IPS DF 6.9 (cell line): ENCODE results near the gene NETO2.

ENCODE experiments used
- DNase-seq: peaks from one replicate; pipeline ENCODE4 v3.0.0-alpha.2; 2013; ENCODE audit warnings: low read depth, low spot score
- H3K27ac ChIP-seq: one replicate; pipeline ENCODE4 v1.5.1; 2013; ENCODE audit warnings: low read length, control low read depth
- H3K27me3 ChIP-seq: 2 replicates; pipeline ENCODE4 v1.6.1; 2013; ENCODE audit warnings: mild to moderate bottlenecking, low read length; ENCODE audit not compliant: control insufficient read depth, insufficient read depth
- H3K36me3 ChIP-seq: 2 replicates; pipeline ENCODE4 v1.6.1; 2013; ENCODE audit warnings: low read length; ENCODE audit not compliant: control insufficient read depth, insufficient read depth
- H3K4me1 ChIP-seq: 2 replicates; pipeline ENCODE4 v1.6.1; 2013; ENCODE audit warnings: low read length; ENCODE audit not compliant: control insufficient read depth, insufficient read depth
- H3K4me3 ChIP-seq: 2 replicates; pipeline ENCODE4 v1.5.1; 2013; ENCODE audit warnings: mild to moderate bottlenecking, low read length
- H3K9me3 ChIP-seq: 2 replicates; pipeline ENCODE4 v1.6.1; 2013; ENCODE audit warnings: low read length, inconsistent platforms; ENCODE audit not compliant: control insufficient read depth, insufficient read depth
- WGBS: extraction: QIAGEN DNeasy Blood & Tissue Kit; methylation state at CpG from one replicate; pipeline ENCODE4 v1.1.7; 2013; ENCODE audit warnings: mixed read lengths, missing lambda C conversion rate; ENCODE audit not compliant: insufficient read length, insufficient coverage; 5-methylcytosine and 5-hydroxymethylcytosine counted together

NETO2 gene

DNA sequence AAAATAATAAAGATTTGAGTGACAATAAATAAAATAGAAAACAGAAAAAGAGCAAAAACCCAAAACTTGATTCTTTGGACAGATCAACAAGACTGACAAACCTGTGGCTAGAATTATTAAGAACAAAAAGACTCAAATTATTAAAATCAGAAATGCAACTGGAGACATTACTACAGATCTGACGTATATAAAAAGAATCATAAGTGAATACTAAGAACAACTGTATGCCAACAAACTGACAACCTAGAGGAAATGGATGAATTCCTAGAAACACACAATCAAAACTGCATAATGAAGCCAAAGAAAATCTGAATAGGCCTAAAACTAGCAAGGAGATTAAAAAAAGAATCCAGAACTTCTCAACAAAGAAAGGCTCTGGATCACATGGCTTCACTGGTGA is 47.4 kb downstream of the NETO2 start:
- no CpG with 5 or more reads among the region's 1 CpG for WGBS
- Histone ChIP-seq H3K4me3 (no peak overlapping the region), H3K27ac (no peak overlapping the region), H3K9me3 (no peaks in the 10 kb centered on the region), H3K4me1 (no peaks in the 10 kb centered on the region), H3K27me3 (no peaks in the 10 kb centered on the region), H3K36me3 (no peaks in the 10 kb centered on the region)
- no peak for DNase-seq

- Histone ChIP-seq H3K4me1 (no peaks in the 10 kb centered on the region), H3K27me3 (no peaks in the 10 kb centered on the region), H3K36me3 (no peaks in the 10 kb centered on the region), H3K27ac (no peak overlapping the region), H3K9me3 (no peaks in the 10 kb centered on the region), H3K4me3 (no peak overlapping the region)
- DNase-seq = no peak
- no CpG with 5 or more reads among the region's 6 CpGs for WGBS
These were observed 59.5 kb downstream of the NETO2 start for GRCh38 chr16:47084198-47084597.

DNA sequence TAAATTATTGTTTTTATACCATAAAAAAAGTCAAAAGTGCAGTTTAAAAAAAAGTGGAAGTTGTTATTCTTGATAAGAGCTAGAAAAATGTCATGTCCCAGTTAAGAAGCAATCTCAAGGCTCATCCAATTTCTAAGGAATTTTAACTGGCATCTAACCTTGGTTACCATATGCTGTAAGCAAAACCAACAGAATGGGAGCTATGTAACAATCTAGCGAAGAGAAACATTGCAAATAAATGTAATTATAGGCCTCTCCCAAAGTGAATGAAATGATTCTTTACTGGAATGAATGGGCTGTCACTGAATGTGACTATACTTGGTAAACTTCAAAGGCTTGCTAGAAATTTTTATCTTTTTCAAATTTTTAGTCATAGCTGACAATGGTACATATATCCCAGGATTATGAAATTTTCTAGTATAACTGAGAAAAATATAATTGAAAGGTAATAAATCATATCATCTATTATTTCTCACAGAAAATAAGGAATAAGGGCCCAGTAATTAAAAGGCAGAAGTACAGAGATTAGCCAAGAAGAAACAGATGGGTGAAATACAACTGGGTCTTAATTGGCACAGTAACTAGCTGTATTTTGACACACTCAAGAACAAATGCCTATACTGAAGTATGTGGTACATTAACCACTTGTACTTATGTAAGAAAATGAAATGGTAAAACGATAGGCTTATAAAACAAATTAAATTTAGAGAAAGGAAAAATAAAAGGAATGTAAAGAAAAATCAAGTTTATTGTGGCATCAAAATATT is 61.5 kb downstream of the NETO2 start:
- H3K4me1 ChIP-seq = no peaks in the 10 kb centered on the region
- H3K36me3 ChIP-seq = no peaks in the 10 kb centered on the region
- no peak for DNase-seq
- WGBS = 100% methylated on average over 1 of the region's 2 CpGs
- no peaks in the 10 kb centered on the region for H3K9me3 ChIP-seq
- no peak overlapping the region for H3K27ac ChIP-seq
- no peak overlapping the region for H3K4me3 ChIP-seq
- H3K27me3 ChIP-seq = no peaks in the 10 kb centered on the region

DNA sequence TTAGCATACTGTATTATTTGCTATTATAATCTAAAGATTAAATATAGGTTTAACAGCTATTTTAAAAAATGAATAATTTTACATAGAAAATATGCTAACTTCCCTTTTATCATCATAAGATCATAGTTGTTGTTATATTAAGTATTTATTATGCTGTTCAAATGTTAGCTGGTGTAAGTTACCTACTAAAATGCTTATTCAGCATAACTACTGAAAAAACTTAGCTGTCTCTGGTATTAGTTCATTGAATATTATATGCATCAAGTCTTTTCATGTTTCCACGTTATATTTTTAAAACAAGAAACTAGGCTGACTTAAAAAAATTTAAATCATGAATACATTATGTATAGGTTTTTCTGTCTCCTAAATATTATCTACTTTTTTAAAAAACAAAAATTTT is 62.6 kb downstream of the NETO2 start:
- WGBS = no CpG with 5 or more reads among the region's 1 CpG
- no peak overlapping the region for H3K4me3 ChIP-seq
- no peaks in the 10 kb centered on the region for H3K9me3 ChIP-seq
- H3K27me3 ChIP-seq = no peaks in the 10 kb centered on the region
- H3K27ac ChIP-seq = no peak overlapping the region
- H3K4me1 ChIP-seq = no peaks in the 10 kb centered on the region
- no peak for DNase-seq
- no peaks in the 10 kb centered on the region for H3K36me3 ChIP-seq

DNA sequence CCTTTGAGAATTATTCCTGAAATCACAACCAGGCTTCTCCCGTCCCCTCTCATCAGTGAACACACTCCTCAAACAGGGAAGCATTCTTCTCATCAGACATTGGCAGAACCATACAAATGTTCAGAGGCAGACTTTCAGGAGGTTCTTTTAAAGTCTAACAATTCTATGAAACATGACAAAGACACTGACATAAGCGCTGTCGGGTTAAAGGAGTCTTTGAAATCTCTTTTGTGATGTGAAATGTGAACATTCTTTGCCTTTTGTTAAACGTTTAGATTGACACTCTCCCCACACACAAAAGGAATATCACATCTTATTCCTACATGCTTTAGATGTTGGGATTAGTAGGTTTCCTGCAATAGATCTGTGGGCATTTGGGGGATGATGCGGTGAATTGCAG is 63.9 kb downstream of the NETO2 start:
- H3K4me1 ChIP-seq = no peaks in the 10 kb centered on the region
- H3K27me3 ChIP-seq = no peaks in the 10 kb centered on the region
- no peak overlapping the region for H3K4me3 ChIP-seq
- H3K9me3 ChIP-seq = no peaks in the 10 kb centered on the region
- H3K36me3 ChIP-seq = no peaks in the 10 kb centered on the region
- WGBS = no CpG with 5 or more reads among the region's 5 CpGs
- DNase-seq = no peak
- H3K27ac ChIP-seq = no peak overlapping the region

DNA sequence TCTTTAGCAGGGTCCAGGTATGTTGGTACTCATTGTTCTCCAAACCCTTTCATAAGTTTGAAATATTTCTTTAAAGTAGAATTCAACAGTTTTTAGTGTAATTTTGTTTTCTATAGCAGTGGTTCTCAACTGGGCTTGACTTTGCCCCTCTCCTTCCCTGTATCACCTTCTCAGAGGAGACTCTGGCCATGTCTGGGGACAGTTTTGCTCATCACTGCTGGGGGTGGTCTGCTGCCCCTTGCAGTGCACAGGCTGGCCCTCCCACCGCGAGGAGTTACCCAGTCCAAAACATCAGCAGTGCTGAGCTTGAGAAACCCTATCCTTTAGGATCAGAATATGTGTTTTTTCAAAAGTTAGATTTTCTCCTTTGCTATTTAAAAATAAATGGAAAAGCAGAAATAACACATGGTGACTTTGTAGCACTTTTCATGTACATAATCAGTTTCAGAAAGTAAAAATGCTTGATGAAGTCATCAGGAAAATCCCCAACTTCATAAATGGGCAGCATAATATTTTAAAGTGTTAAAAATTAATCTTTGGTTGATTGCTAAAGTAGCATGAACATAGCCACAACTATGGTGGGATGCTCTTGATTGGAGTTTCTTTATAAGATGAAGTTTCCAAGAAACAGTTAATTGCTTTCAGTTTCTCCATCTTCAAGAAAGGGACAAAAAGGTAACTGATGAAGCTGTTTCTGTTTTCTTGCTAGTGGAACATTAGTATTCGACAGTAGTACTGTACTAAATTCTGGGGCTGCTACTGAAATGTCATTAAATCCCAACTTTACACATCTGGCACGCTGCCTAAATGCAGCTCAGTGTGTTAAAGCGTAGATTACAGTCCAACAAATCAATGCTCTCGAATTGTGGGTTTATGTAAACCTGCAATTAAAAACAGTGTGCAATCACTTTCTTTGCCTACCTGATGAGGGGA is 70.3 kb downstream of the NETO2 start:
- WGBS = no CpG with 5 or more reads among the region's 6 CpGs
- no peak for DNase-seq
- H3K27ac ChIP-seq = no peak overlapping the region

DNA sequence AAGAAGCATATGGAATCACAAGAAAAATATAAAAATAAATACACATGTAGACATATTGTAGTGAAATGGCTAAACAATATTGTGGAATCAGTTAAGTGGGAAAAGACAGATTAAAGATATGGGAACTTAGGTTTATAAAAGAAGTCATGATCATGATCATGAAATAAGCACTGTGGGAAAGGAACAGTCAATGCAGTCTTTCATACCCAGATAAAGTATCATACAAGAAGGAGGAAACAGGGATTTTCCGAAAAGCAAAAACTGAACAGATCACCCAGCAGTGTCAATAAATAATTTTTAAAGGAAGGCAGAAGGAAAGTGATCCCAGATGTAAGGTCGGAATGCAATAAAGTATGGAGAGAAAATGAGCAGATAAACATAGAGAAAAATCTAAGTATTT is 71.6 kb downstream of the NETO2 start:
- H3K36me3 ChIP-seq = no peaks in the 10 kb centered on the region
- WGBS = no CpG with 5 or more reads among the region's 2 CpGs
- H3K4me3 ChIP-seq = no peak overlapping the region
- no peak overlapping the region for H3K27ac ChIP-seq
- no peaks in the 10 kb centered on the region for H3K27me3 ChIP-seq
- no peak for DNase-seq
- H3K4me1 ChIP-seq = no peaks in the 10 kb centered on the region
- H3K9me3 ChIP-seq = no peaks in the 10 kb centered on the region

More for the DNA sequence above, 70.3 kb downstream of the NETO2 start:
- Histone ChIP-seq H3K27me3 (no peaks in the 10 kb centered on the region), H3K36me3 (no peaks in the 10 kb centered on the region), H3K4me1 (no peaks in the 10 kb centered on the region), H3K4me3 (no peak overlapping the region), H3K9me3 (no peaks in the 10 kb centered on the region)

DNA sequence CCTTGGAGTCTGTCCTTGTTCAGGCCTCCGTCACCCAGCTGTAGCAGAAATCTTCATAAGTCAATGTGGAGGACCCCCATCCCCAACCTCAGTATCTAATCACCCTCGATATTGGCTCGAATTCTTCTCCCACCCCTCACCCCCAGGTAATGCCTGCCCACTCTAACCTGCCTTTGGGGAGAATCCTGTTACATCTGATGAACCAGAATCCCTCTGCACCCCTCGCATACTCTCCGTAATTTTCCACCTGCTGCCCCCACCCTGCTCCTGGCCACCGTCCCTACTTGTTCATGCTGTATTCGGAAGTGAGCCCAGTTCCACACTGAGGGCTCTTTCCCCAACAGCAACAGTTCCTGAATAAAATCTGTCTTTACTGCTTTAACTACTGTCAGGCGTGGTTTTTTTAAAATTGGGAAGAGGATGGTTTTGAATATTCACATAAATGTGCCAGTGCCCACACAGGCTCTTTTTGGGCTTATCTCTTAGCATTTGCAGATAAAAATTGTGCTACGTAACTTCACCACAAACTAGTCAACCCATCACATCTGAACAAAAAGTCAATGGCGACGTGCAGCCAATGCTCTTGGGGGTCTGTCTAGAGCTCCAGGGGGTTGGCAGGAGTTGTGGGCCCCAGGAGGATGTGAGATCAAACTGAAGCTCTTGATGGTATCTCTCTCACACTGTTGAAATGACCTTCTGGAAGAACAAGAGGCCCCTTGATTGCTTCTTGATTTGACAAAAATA is 73.7 kb downstream of the NETO2 start:
- Histone ChIP-seq H3K9me3 (no peaks in the 10 kb centered on the region), H3K27me3 (no peaks in the 10 kb centered on the region), H3K36me3 (no peaks in the 10 kb centered on the region), H3K4me1 (no peaks in the 10 kb centered on the region; the same call in 1 of the 2 replicates), H3K4me3 (no peak overlapping the region), H3K27ac (no peak overlapping the region)
- DNase-seq = no peak
- WGBS = no CpG with 5 or more reads among the region's 11 CpGs

- Histone ChIP-seq H3K4me3 (no peak overlapping the region), H3K9me3 (no peaks in the 10 kb centered on the region), H3K36me3 (no peaks in the 10 kb centered on the region), H3K27me3 (no peaks in the 10 kb centered on the region), H3K27ac (no peak overlapping the region), H3K4me1 (no peaks in the 10 kb centered on the region; the same call in 1 of the 2 replicates)
- DNase-seq = no peak
- WGBS = no CpG with 5 or more reads among the region's 1 CpG
These were observed 74.4 kb downstream of the NETO2 start for GRCh38 chr16:47069313-47069712.

GRCh38 chr16:47067203-47067602 is 76.5 kb downstream of the NETO2 start:
- no peaks in the 10 kb centered on the region for H3K36me3 ChIP-seq
- no CpG with 5 or more reads among the region's 5 CpGs for WGBS
- H3K9me3 ChIP-seq = no peaks in the 10 kb centered on the region
- H3K27me3 ChIP-seq = no peaks in the 10 kb centered on the region
- H3K4me3 ChIP-seq = no peak overlapping the region
- DNase-seq = no peak
- H3K4me1 ChIP-seq = no peaks in the 10 kb centered on the region; the same call in 1 of the 2 replicates
- no peak overlapping the region for H3K27ac ChIP-seq
